Measurements from ENCODE around the gene PARVG. TPM values are rescaled to one million over a fixed set of nuclear protein-coding genes. Genes with fewer than 3 reads are reported as not detected.

The PARVG gene
- polyA plus RNA-seq, 2 donors, result 3.1 to 4.4 TPM

- Histone ChIP-seq H3K27ac (ENCODE audit: low read depth in 2 of 2, low read length in 1 of 2) (no peak overlapping the region), H3K4me3 (ENCODE audit: low read depth in 1 of 2, low read length in 2 of 2) (no peak overlapping the region), H3K4me1 (ENCODE audit: control insufficient read depth in 2 of 2, insufficient read depth in 2 of 2, low read length in 1 of 2) (peaks cover 0 to 2% of the 10 kb centered on the region in 2 donors), H3K36me3 (ENCODE audit: control insufficient read depth in 2 of 2, insufficient read depth in 2 of 2, low read length in 1 of 2) (no peaks in the 10 kb centered on the region), H3K27me3 (ENCODE audit: control insufficient read depth in 1 of 2, insufficient read depth in 2 of 2, low read length in 2 of 2) (no peaks in the 10 kb centered on the region), H3K9me3 (ENCODE audit: control insufficient read depth in 2 of 2, insufficient read depth in 1 of 2, low read depth in 1 of 2, low read length in 1 of 2) (no peaks in the 10 kb centered on the region)
- 46 to 59% methylated on average over 22 of the region's 22 CpGs for WGBS, 2 donors
Measured at GRCh38 chr22:44172370-44173108, 8.2 kb upstream of the PARVG start.

- H3K9me3 ChIP-seq (ENCODE audit: control insufficient read depth in 2 of 2, insufficient read depth in 1 of 2, low read depth in 1 of 2, low read length in 1 of 2), result no peaks in the 10 kb centered on the region
- no peaks in the 10 kb centered on the region for H3K27me3 ChIP-seq (ENCODE audit: control insufficient read depth in 1 of 2, insufficient read depth in 2 of 2, low read length in 2 of 2)
- no peaks in the 10 kb centered on the region for H3K36me3 ChIP-seq (ENCODE audit: control insufficient read depth in 2 of 2, insufficient read depth in 2 of 2, low read length in 1 of 2)
- peaks cover 0 to 2% of the 10 kb centered on the region in 2 donors for H3K4me1 ChIP-seq (ENCODE audit: control insufficient read depth in 2 of 2, insufficient read depth in 2 of 2, low read length in 1 of 2)
- H3K4me3 ChIP-seq (ENCODE audit: low read depth in 1 of 2, low read length in 2 of 2), result no peak overlapping the region
- no peak overlapping the region for H3K27ac ChIP-seq (ENCODE audit: low read depth in 2 of 2, low read length in 1 of 2)
- 83 to 90% methylated on average over 10 of the region's 10 CpGs for WGBS, 2 donors
Measured at GRCh38 chr22:44173154-44173553, 7.6 kb upstream of the PARVG start.

- Histone ChIP-seq H3K4me3 (ENCODE audit: low read depth in 1 of 2, low read length in 2 of 2) (no peak overlapping the region), H3K36me3 (ENCODE audit: control insufficient read depth in 2 of 2, insufficient read depth in 2 of 2, low read length in 1 of 2) (no peaks in the 10 kb centered on the region), H3K4me1 (ENCODE audit: control insufficient read depth in 2 of 2, insufficient read depth in 2 of 2, low read length in 1 of 2) (no peaks in the 10 kb centered on the region), H3K27ac (ENCODE audit: low read depth in 2 of 2, low read length in 1 of 2) (no peak overlapping the region), H3K9me3 (ENCODE audit: control insufficient read depth in 2 of 2, insufficient read depth in 1 of 2, low read depth in 1 of 2, low read length in 1 of 2) (no peaks in the 10 kb centered on the region), H3K27me3 (ENCODE audit: control insufficient read depth in 1 of 2, insufficient read depth in 2 of 2, low read length in 2 of 2) (no peaks in the 10 kb centered on the region)
- 80 to 81% methylated on average over 8 of the region's 8 CpGs for WGBS, 2 donors
Measured at GRCh38 chr22:44175676-44176075, 5.0 kb upstream of the PARVG start.

GRCh38 chr22:44179196-44179988 is 1.3 kb upstream of the PARVG start:
- Histone ChIP-seq H3K27me3 (ENCODE audit: control insufficient read depth in 1 of 2, insufficient read depth in 2 of 2, low read length in 2 of 2) (no peaks in the 10 kb centered on the region), H3K9me3 (ENCODE audit: control insufficient read depth in 2 of 2, insufficient read depth in 1 of 2, low read depth in 1 of 2, low read length in 1 of 2) (no peaks in the 10 kb centered on the region), H3K27ac (ENCODE audit: low read depth in 2 of 2, low read length in 1 of 2) (no peak overlapping the region), H3K4me1 (ENCODE audit: control insufficient read depth in 2 of 2, insufficient read depth in 2 of 2, low read length in 1 of 2) (no peaks in the 10 kb centered on the region), H3K4me3 (ENCODE audit: low read depth in 1 of 2, low read length in 2 of 2) (no peak overlapping the region), H3K36me3 (ENCODE audit: control insufficient read depth in 2 of 2, insufficient read depth in 2 of 2, low read length in 1 of 2) (no peaks in the 10 kb centered on the region)
- 63 to 69% methylated on average over 10 of the region's 10 CpGs for WGBS, 2 donors

GRCh38 chr22:44179989-44180705 is 578 bp upstream of the PARVG start:
- H3K9me3 ChIP-seq (ENCODE audit: control insufficient read depth in 2 of 2, insufficient read depth in 1 of 2, low read depth in 1 of 2, low read length in 1 of 2), result no peaks in the 10 kb centered on the region
- H3K36me3 ChIP-seq (ENCODE audit: control insufficient read depth in 2 of 2, insufficient read depth in 2 of 2, low read length in 1 of 2), result no peaks in the 10 kb centered on the region
- no peaks in the 10 kb centered on the region for H3K4me1 ChIP-seq (ENCODE audit: control insufficient read depth in 2 of 2, insufficient read depth in 2 of 2, low read length in 1 of 2)
- no peak overlapping the region for H3K4me3 ChIP-seq (ENCODE audit: low read depth in 1 of 2, low read length in 2 of 2)
- 74 to 85% methylated on average over 6 of the region's 6 CpGs for WGBS, 2 donors
- no peak overlapping the region for H3K27ac ChIP-seq (ENCODE audit: low read depth in 2 of 2, low read length in 1 of 2)
- no peaks in the 10 kb centered on the region for H3K27me3 ChIP-seq (ENCODE audit: control insufficient read depth in 1 of 2, insufficient read depth in 2 of 2, low read length in 2 of 2)

GRCh38 chr22:44181033-44181911 is 547 bp downstream of the PARVG start:
- H3K9me3 ChIP-seq (ENCODE audit: control insufficient read depth in 2 of 2, insufficient read depth in 1 of 2, low read depth in 1 of 2, low read length in 1 of 2), result no peaks in the 10 kb centered on the region
- no peaks in the 10 kb centered on the region for H3K4me1 ChIP-seq (ENCODE audit: control insufficient read depth in 2 of 2, insufficient read depth in 2 of 2, low read length in 1 of 2)
- WGBS, 2 donors, result 58 to 59% methylated on average over 35 to 40 of the region's 40 CpGs
- no peaks in the 10 kb centered on the region for H3K27me3 ChIP-seq (ENCODE audit: control insufficient read depth in 1 of 2, insufficient read depth in 2 of 2, low read length in 2 of 2)
- peak overlapping the region; percentile 23 to 39 for H3K4me3 ChIP-seq (ENCODE audit: low read depth in 1 of 2, low read length in 2 of 2)
- H3K27ac ChIP-seq (ENCODE audit: low read depth in 2 of 2, low read length in 1 of 2), result peak overlapping the region; percentile 50 to 51
- no peaks in the 10 kb centered on the region for H3K36me3 ChIP-seq (ENCODE audit: control insufficient read depth in 2 of 2, insufficient read depth in 2 of 2, low read length in 1 of 2)

GRCh38 chr22:44181912-44182587 is 1.3 kb downstream of the PARVG start:
- Histone ChIP-seq H3K27me3 (ENCODE audit: control insufficient read depth in 1 of 2, insufficient read depth in 2 of 2, low read length in 2 of 2) (no peaks in the 10 kb centered on the region), H3K9me3 (ENCODE audit: control insufficient read depth in 2 of 2, insufficient read depth in 1 of 2, low read depth in 1 of 2, low read length in 1 of 2) (no peaks in the 10 kb centered on the region), H3K27ac (ENCODE audit: low read depth in 2 of 2, low read length in 1 of 2) (peak overlapping the region; percentile 36 to 50), H3K4me3 (ENCODE audit: low read depth in 1 of 2, low read length in 2 of 2) (peak overlapping the region; percentile 23 to 39), H3K4me1 (ENCODE audit: control insufficient read depth in 2 of 2, insufficient read depth in 2 of 2, low read length in 1 of 2) (no peaks in the 10 kb centered on the region), H3K36me3 (ENCODE audit: control insufficient read depth in 2 of 2, insufficient read depth in 2 of 2, low read length in 1 of 2) (no peaks in the 10 kb centered on the region)
- WGBS, 2 donors, result 66 to 70% methylated on average over 17 of the region's 17 CpGs

- Histone ChIP-seq H3K4me3 (ENCODE audit: low read depth in 1 of 2, low read length in 2 of 2) (peak overlapping the region in 1 of 2 donors; percentile 39), H3K9me3 (ENCODE audit: control insufficient read depth in 2 of 2, insufficient read depth in 1 of 2, low read depth in 1 of 2, low read length in 1 of 2) (no peaks in the 10 kb centered on the region), H3K4me1 (ENCODE audit: control insufficient read depth in 2 of 2, insufficient read depth in 2 of 2, low read length in 1 of 2) (no peaks in the 10 kb centered on the region), H3K27me3 (ENCODE audit: control insufficient read depth in 1 of 2, insufficient read depth in 2 of 2, low read length in 2 of 2) (no peaks in the 10 kb centered on the region), H3K36me3 (ENCODE audit: control insufficient read depth in 2 of 2, insufficient read depth in 2 of 2, low read length in 1 of 2) (no peaks in the 10 kb centered on the region), H3K27ac (ENCODE audit: low read depth in 2 of 2, low read length in 1 of 2) (peak overlapping the region in 1 of 2 donors; percentile 36)
- 74 to 77% methylated on average over 15 to 17 of the region's 17 CpGs for WGBS, 2 donors
Measured at GRCh38 chr22:44182588-44183286, 2.0 kb downstream of the PARVG start.
